Measurements from ENCODE around the gene PPP1R13B.

Gene PPP1R13B

DNA sequence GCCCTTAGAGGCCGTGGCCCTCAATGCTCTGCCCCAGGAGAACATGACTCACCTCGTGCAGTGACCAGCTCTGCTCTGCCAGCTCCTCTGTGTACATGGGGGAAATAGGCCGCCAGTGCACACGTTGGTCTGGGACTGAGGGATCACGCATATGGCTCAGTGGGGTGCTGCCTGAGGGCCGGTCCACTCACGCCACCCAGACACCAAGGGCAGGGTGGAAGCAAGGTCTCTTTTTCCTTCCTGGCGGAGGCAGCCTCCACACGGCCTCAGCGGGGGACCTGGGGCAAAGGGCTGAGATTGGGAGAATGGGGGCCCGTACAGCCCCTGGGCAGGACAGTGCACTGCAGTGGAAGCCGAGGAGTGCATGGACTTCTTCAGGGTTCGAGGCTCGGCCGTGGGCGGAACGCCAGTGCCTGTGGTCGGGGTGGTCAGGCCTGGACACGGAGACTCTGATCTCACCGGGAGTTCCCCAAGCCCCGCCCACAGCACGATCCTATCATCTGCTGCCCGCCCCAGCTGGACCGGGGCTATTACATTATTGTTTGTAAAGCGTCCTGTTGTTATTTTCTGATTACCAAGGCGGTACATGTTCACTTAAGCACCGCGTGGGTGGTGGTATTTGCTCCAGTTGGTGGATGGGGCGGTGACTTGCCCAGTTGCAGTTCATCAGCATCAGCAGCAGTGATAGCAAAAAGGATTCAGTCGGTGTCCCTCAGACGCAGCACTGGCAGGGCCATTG is 42.1 kb upstream of the PPP1R13B start:
- no peak for TF ChIP-seq TAF1 (IDR thresholded peaks at IDR 0.05; ENCODE audit: borderline replicate concordance, insufficient read depth, low read length)
- TF ChIP-seq SIN3A (IDR thresholded peaks at IDR 0.05; ENCODE audit: borderline replicate concordance, insufficient read depth, low read length) = no peak
- TF ChIP-seq, protein P1, sequence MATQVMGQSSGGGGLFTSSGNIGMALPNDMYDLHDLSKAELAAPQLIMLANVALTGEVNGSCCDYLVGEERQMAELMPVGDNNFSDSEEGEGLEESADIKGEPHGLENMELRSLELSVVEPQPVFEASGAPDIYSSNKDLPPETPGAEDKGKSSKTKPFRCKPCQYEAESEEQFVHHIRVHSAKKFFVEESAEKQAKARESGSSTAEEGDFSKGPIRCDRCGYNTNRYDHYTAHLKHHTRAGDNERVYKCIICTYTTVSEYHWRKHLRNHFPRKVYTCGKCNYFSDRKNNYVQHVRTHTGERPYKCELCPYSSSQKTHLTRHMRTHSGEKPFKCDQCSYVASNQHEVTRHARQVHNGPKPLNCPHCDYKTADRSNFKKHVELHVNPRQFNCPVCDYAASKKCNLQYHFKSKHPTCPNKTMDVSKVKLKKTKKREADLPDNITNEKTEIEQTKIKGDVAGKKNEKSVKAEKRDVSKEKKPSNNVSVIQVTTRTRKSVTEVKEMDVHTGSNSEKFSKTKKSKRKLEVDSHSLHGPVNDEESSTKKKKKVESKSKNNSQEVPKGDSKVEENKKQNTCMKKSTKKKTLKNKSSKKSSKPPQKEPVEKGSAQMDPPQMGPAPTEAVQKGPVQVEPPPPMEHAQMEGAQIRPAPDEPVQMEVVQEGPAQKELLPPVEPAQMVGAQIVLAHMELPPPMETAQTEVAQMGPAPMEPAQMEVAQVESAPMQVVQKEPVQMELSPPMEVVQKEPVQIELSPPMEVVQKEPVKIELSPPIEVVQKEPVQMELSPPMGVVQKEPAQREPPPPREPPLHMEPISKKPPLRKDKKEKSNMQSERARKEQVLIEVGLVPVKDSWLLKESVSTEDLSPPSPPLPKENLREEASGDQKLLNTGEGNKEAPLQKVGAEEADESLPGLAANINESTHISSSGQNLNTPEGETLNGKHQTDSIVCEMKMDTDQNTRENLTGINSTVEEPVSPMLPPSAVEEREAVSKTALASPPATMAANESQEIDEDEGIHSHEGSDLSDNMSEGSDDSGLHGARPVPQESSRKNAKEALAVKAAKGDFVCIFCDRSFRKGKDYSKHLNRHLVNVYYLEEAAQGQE (IDR thresholded peaks at IDR 0.05; ENCODE audit: insufficient read depth in 1 of 2, low read depth in 2 of 2, low read length in 2 of 2) = no peak
- no peak for TF ChIP-seq FOXP2 (optimal IDR thresholded peaks at IDR 0.05; ENCODE audit: borderline replicate concordance, extremely low read depth, extremely low read length, insufficient read depth)
- no peak for TF ChIP-seq POLR2AphosphoS5 (IDR thresholded peaks at IDR 0.05; ENCODE audit: low read depth, low read length)

DNA sequence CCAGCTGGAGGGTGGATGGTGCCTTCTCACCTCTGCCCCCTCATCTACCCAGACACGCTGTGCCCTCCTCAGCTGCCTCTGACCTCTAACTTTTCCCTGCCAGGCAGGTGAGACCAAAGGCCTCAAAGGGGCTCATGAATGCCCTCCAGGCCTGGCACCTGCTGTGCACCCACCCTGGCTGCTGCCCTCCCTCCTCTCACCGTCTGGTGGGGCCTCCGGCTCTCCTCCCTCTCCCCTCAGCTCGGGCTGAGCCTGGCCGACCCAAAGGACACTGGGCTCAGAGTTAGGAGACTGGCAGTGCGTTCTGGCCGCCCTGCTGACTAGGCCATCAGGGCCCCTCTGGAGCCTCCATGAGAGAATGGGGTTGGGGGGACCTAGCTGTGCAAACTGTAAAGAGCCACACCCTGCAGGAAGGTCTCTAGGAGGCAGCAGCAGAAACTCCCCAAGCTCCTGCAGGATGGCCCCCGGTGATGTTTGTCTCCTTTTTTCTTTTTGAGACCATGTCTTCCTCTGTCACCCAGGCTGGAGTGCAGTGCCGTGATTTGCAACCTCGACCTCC is 40.3 kb upstream of the PPP1R13B start:
- TF ChIP-seq TAF1 (IDR thresholded peaks at IDR 0.05; ENCODE audit: borderline replicate concordance, insufficient read depth, low read length) (no peak), SIN3A (IDR thresholded peaks at IDR 0.05; ENCODE audit: borderline replicate concordance, insufficient read depth, low read length) (no peak), FOXP2 (optimal IDR thresholded peaks at IDR 0.05; ENCODE audit: borderline replicate concordance, extremely low read depth, extremely low read length, insufficient read depth) (no peak), POLR2AphosphoS5 (IDR thresholded peaks at IDR 0.05; ENCODE audit: low read depth, low read length) (no peak)
- TF ChIP-seq, protein P1 (IDR thresholded peaks at IDR 0.05; ENCODE audit: insufficient read depth in 1 of 2, low read depth in 2 of 2, low read length in 2 of 2) = no peak

DNA sequence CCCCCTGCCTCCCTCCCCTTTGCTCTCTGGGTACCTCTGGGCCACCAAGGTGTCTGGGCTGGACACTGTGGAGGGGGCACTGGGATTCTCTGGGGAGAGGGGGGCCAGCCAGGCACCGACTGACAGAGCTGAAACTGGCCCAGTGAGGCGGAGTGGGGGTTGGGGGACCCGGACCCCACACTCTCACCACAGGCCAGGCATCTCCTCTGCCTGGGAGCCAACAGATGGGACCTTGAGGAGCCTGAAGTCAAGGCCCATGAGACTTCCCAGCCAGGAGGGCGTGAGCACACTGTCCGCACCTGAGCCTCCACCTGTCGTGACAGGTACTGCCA is 39.8 kb upstream of the PPP1R13B start:
- TF ChIP-seq POLR2AphosphoS5 (IDR thresholded peaks at IDR 0.05; ENCODE audit: low read depth, low read length) (no peak), SIN3A (IDR thresholded peaks at IDR 0.05; ENCODE audit: borderline replicate concordance, insufficient read depth, low read length) (no peak), FOXP2 (optimal IDR thresholded peaks at IDR 0.05; ENCODE audit: borderline replicate concordance, extremely low read depth, extremely low read length, insufficient read depth) (no peak), TAF1 (IDR thresholded peaks at IDR 0.05; ENCODE audit: borderline replicate concordance, insufficient read depth, low read length) (no peak)
- TF ChIP-seq, protein P1 (IDR thresholded peaks at IDR 0.05; ENCODE audit: insufficient read depth in 1 of 2, low read depth in 2 of 2, low read length in 2 of 2) = no peak

DNA sequence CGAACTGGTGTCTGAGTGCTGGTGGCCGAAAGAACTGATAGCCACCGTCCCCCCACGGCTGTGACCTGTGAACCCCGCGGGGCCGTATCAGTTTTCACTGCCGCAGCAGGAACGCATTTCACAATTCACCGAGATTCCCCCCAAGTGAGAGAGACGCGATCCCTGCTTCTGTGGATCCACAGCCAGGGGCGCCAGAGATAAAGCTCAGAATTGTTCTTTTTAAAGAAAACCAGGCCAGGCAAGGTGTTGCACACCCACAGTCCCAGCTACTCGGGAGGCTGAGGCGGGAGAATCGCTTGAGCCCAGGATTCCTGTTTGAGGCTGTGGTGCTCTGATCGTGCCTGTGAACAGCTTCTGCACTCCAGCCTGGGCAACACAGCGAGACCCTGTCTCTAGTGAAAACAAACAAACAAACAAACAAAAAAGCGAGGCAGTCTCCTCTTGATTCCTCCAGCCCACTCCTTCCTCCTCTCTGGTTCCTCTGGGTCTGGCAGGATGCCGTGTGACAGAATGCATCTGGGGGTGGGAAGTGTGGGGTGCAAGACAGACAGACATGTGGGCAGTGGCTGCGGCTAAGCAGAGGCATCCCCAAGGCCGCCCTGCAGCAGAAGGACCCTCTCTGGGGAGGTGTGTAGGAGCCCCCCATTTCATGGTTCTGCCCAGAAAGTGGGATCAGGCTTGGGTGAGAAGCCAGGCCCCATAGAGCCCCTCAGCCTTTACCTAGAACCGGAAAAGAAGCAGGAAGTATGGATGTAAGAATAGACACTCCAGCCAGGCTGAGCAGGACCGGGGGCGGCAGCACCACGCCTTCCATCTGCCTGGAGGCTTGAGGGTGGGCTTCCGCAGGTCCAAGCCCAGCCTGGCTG is 39.2 kb upstream of the PPP1R13B start:
- TF ChIP-seq POLR2AphosphoS5 (IDR thresholded peaks at IDR 0.05; ENCODE audit: low read depth, low read length) (no peak), SIN3A (IDR thresholded peaks at IDR 0.05; ENCODE audit: borderline replicate concordance, insufficient read depth, low read length) (no peak), FOXP2 (optimal IDR thresholded peaks at IDR 0.05; ENCODE audit: borderline replicate concordance, extremely low read depth, extremely low read length, insufficient read depth) (no peak), TAF1 (IDR thresholded peaks at IDR 0.05; ENCODE audit: borderline replicate concordance, insufficient read depth, low read length) (no peak)
- TF ChIP-seq, protein P1 (IDR thresholded peaks at IDR 0.05; ENCODE audit: insufficient read depth in 1 of 2, low read depth in 2 of 2, low read length in 2 of 2) = no peak
